ENCODE results near the gene EPSTI1.
"Not testable (repeated sequence)": the region's sequence is repeated elsewhere in the genome, so short reads cannot be mapped to it uniquely, and the experiment has no call there.

Gene EPSTI1

GRCh38 chr13:42893214-42893671, 98.8 kb downstream of the EPSTI1 start:
- no peak for DNase-seq (ENCODE audit: low spot score)

DNA sequence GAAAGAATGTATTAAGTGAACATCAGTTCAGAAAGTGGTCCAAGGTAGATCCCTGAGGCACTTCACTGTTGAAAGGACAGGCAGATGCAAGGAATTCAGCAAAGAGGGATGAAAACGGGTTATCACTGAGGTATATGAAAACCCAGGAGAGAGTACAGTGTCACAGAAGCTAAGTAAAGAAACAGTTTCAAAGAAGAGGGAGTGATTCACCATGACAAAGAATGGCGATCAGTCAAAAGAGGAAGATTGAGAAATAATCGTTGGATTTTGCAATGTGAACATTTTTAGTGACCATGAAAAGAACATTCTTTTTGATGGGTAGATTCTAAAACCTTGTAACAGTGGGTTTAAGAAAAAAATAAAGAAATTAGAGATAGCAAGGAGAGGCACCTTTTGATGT, 99.3 kb downstream of the EPSTI1 start:
- no peak for DNase-seq (ENCODE audit: low spot score)

GRCh38 chr13:42891591-42891990, 100.5 kb downstream of the EPSTI1 start:
- DNase-seq (ENCODE audit: low spot score) = no peak

GRCh38 chr13:42885325-42885724, 106.7 kb downstream of the EPSTI1 start:
- DNase-seq (ENCODE audit: low spot score) = no peak

GRCh38 chr13:42883771-42884467, 108.1 kb downstream of the EPSTI1 start:
- DNase-seq (ENCODE audit: low spot score) = no peak

DNA sequence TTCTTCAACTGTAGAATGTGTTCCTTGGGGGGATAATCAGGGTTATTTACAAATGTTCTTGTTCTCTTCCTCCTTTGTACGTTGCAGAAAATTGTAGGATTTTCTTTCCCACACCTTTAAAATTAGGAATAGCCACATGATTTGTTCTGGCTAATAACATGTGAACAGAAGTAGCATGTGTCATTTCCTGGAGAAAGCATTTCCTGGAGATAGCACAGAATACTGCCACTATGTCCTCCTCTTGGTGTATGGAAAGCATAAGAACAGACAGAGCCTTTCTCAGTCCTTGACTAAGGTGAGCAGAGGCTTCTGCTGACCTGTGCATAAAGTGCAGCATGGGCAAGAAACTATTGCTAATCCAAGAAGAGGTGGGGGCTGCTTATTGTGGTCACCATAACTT, 108.9 kb downstream of the EPSTI1 start:
- DNase-seq (ENCODE audit: low spot score) = no peak

- no peak for DNase-seq (ENCODE audit: low spot score)
These were observed 111.9 kb downstream of the EPSTI1 start for GRCh38 chr13:42880056-42880605.

- DNase-seq (ENCODE audit: low spot score) = no peak
These were observed 113.3 kb downstream of the EPSTI1 start for GRCh38 chr13:42878721-42879120.

DNA sequence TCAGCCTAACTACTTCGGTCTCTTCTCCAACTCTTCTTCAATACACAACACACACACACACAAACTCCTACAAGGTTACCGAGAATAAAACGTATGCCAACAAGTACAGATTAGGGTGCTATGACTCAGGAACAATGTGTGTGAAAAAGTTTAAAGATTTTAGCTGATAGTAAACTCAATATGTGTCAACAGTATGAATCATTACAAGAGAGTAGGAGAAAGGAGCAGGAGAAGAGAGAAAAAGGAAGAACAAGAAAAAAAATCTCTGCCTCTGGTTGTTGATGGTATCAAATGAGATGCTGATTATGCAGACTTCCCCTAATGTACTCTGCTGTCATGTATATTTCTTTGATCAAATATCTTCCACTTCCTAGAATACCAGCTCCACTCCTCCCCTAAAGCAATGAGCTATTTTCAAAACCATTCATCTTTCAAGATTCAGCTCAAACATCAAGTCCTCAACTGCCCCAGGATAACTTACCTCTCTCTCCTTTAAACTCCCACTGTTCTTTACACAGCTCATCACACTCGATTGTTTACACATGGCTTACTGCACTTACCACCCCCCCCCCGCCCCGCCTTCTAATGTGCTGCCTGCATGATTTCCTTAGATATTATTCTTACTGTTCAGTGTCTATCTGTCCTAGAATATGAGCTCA, 115.0 kb downstream of the EPSTI1 start:
- DNase-seq (ENCODE audit: low spot score) = no peak

GRCh38 chr13:42876270-42876714, 115.7 kb downstream of the EPSTI1 start:
- no peak for DNase-seq (ENCODE audit: low spot score)

GRCh38 chr13:42875475-42876269, 116.4 kb downstream of the EPSTI1 start:
- DNase-seq (ENCODE audit: low spot score) = no peak

- no peak for DNase-seq (ENCODE audit: low spot score)
These were observed 117.8 kb downstream of the EPSTI1 start for GRCh38 chr13:42874221-42874620.

GRCh38 chr13:42873081-42873480, 119.0 kb downstream of the EPSTI1 start:
- no peak for DNase-seq (ENCODE audit: low spot score)

- no peak for DNase-seq (ENCODE audit: low spot score)
These were observed 124.8 kb downstream of the EPSTI1 start for GRCh38 chr13:42867232-42867631.

DNA sequence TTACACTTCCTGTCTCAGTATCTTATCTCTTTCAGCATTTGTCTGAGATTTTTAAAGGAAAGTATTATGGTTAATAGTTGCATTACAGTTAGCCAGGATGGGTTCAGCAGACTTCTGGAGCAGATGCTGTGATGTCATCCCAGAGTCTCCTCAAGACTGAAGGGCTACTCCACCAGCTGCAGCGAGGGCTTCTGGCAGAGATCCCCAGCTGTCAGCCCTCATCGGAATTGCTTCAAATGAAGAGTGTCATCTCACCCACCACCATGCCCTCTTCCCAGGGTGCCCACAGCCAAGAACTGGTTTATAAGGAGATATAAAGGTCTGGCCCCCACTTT, 126.3 kb downstream of the EPSTI1 start:
- no peak for DNase-seq (ENCODE audit: low spot score)

GRCh38 chr13:42864952-42865767, 126.9 kb downstream of the EPSTI1 start:
- no peak for DNase-seq (ENCODE audit: low spot score)

- not testable (repeated sequence) for DNase-seq (ENCODE audit: low spot score)
These were observed 129.7 kb downstream of the EPSTI1 start for GRCh38 chr13:42862370-42862769.

DNA sequence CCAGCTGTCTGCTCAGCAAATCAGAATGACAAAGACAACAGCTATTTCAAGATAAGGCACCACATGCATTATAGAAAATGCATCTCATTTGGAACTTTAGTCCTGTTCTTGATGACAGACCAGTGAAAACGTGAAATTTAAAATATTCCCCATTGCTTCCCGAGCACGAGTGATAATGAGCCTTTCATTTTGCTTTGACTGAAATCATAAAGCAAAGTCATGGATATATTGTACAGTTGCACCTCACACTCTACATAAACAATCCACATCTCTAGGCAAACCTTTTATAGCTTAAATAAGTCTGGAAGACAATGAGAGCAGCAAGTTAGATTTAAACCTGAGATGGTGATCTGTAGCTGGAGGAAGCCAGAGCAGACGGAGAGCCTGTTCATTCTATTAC, 131.6 kb downstream of the EPSTI1 start:
- no peak for DNase-seq (ENCODE audit: low spot score)

DNA sequence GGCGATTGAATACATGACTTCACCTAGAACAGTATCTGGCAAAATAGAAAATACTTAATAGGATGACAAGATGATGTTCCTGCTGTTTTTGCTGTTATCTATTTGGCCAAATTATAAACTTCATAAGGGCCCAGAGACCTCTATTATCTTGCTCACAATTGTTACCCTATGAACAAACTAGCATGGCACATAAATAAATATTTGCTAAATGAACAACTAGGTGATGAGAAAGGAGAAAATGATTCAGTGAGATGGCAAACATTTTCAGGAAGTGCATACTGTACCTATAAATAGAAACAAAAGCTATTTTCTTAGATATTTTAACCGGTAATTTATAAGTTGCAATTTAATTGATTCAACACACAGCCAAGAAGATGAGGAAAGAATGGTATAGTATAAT, 132.3 kb downstream of the EPSTI1 start:
- no peak for DNase-seq (ENCODE audit: low spot score)

DNA sequence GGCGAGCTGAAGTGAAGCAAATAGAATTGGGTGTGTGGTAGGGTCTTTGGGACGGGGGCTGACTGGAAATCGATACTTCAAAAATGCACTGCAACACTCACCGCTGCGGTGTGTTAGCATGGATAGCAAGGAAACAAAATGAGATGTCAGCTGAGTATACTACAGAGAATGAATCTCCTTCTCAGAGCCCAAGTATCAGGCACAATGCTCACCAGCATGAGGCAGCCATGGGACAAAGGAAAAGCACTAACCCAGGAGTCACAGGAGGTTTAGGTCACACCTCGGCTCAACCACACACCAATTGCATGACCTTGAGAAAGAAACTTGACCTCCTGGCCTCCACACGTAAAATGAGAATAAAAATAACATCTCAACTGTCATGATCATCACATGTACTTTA, 136.6 kb downstream of the EPSTI1 start:
- no peak for DNase-seq (ENCODE audit: low spot score)

DNA sequence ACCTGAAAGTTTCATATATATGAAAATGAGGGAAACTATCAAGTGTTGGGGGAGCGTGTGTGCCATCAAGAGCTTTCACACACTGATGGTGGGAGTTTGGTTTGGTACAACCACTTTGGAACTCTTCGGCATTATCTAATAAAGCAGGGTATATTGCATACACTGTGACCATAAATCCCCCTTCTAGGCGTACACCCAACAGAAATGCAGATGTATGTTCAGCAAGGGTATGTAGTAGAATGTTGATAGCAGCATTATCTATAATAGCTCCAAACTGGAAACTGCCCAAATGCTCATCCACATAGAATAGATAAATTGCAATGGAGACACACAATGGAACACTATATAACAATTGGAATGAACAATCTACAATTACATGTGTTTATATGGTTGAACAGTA, 139.9 kb downstream of the EPSTI1 start:
- DNase-seq (ENCODE audit: low spot score) = no peak

GRCh38 chr13:42849200-42849599, 142.8 kb downstream of the EPSTI1 start:
- DNase-seq (ENCODE audit: low spot score) = no peak
